ENCODE results near the gene NUP214.

DNA sequence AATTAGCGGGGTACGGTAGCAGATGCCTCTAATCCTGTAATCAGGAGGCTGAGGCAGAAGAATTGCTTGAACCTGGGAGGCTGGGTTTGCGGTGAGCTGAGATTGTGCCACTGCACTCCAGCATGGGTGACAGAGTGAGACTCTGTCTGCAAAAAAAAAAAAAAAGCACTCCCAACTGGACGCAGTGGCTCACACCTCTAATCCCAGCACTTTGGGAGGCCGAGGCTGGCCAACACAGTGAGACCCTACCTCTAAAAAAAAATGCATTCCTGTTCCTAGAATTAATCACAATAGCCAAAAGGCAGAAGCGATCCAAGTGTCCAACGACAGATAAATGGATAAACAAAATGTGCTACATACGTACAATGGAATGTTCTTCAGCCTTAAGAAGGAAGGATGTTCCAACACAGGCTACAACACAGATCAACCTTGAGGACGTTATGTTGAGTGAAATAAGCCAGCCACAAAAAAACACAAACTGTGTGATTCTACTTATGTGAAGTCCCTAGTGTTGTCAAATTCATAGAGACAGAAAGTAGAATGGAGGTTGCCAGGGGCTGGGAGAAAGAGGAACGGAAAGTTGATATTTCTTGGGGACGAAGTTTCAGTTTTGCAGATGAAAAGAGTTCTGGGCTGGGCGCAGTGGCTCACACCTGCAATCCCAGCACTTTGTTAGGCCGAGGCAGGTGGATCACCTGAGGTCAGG, 137.1 kb downstream of the NUP214 start:
- TF ChIP-seq, protein P1, sequence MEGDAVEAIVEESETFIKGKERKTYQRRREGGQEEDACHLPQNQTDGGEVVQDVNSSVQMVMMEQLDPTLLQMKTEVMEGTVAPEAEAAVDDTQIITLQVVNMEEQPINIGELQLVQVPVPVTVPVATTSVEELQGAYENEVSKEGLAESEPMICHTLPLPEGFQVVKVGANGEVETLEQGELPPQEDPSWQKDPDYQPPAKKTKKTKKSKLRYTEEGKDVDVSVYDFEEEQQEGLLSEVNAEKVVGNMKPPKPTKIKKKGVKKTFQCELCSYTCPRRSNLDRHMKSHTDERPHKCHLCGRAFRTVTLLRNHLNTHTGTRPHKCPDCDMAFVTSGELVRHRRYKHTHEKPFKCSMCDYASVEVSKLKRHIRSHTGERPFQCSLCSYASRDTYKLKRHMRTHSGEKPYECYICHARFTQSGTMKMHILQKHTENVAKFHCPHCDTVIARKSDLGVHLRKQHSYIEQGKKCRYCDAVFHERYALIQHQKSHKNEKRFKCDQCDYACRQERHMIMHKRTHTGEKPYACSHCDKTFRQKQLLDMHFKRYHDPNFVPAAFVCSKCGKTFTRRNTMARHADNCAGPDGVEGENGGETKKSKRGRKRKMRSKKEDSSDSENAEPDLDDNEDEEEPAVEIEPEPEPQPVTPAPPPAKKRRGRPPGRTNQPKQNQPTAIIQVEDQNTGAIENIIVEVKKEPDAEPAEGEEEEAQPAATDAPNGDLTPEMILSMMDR (conservative IDR thresholded peaks at IDR 0.05; ENCODE audit: low read depth, low read length): no peak
- no peak for TF ChIP-seq EZH2 (IDR thresholded peaks at IDR 0.05; ENCODE audit: borderline replicate concordance, low read depth, low read length, poor library complexity, severe bottlenecking)
